Measurements from ENCODE around the gene KRTAP5-3. TPM values are rescaled to one million over a fixed set of nuclear protein-coding genes. Genes with fewer than 3 reads are reported as not detected.

KRTAP5-3 gene
- total RNA-seq, 1 donor from 2014 or later, result not detected

DNA sequence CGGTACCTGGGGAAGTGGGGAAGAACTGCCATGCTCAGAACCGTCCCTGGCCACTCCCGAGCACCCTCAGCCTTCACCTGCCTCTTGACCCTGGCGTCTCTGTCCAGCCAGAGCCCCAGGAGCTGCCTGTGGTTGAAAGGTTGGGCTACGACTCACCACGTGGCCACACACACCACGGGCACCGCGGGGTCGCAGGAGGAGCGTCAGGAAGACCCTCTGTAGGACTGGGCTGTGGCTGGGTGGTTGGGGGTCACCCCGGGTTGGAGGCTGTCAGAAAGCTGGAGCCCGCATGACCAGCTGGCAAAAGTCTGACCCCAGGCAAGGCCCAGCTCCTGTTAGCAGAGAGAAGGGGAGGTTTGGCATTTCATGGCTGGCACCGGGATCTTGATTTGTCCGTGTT, 32.8 kb upstream of the KRTAP5-3 start:
- no peak overlapping the region for H3K4me3 ChIP-seq
- H3K27ac ChIP-seq, result no peak overlapping the region
- H3K9me3 ChIP-seq, result no peaks in the 10 kb centered on the region
- peaks cover 26% of the 10 kb centered on the region for H3K27me3 ChIP-seq (ENCODE audit: low read depth)
- ATAC-seq (no peak), DNase-seq (no peak)
- TF ChIP-seq, protein P1, sequence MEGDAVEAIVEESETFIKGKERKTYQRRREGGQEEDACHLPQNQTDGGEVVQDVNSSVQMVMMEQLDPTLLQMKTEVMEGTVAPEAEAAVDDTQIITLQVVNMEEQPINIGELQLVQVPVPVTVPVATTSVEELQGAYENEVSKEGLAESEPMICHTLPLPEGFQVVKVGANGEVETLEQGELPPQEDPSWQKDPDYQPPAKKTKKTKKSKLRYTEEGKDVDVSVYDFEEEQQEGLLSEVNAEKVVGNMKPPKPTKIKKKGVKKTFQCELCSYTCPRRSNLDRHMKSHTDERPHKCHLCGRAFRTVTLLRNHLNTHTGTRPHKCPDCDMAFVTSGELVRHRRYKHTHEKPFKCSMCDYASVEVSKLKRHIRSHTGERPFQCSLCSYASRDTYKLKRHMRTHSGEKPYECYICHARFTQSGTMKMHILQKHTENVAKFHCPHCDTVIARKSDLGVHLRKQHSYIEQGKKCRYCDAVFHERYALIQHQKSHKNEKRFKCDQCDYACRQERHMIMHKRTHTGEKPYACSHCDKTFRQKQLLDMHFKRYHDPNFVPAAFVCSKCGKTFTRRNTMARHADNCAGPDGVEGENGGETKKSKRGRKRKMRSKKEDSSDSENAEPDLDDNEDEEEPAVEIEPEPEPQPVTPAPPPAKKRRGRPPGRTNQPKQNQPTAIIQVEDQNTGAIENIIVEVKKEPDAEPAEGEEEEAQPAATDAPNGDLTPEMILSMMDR (IDR thresholded peaks at IDR 0.05), result no peak
- intact Hi-C loops (cut with DNase I), result no loop called here
- no peaks in the 10 kb centered on the region for H3K36me3 ChIP-seq
- H3K4me1 ChIP-seq, result peaks cover 11% of the 10 kb centered on the region

DNA sequence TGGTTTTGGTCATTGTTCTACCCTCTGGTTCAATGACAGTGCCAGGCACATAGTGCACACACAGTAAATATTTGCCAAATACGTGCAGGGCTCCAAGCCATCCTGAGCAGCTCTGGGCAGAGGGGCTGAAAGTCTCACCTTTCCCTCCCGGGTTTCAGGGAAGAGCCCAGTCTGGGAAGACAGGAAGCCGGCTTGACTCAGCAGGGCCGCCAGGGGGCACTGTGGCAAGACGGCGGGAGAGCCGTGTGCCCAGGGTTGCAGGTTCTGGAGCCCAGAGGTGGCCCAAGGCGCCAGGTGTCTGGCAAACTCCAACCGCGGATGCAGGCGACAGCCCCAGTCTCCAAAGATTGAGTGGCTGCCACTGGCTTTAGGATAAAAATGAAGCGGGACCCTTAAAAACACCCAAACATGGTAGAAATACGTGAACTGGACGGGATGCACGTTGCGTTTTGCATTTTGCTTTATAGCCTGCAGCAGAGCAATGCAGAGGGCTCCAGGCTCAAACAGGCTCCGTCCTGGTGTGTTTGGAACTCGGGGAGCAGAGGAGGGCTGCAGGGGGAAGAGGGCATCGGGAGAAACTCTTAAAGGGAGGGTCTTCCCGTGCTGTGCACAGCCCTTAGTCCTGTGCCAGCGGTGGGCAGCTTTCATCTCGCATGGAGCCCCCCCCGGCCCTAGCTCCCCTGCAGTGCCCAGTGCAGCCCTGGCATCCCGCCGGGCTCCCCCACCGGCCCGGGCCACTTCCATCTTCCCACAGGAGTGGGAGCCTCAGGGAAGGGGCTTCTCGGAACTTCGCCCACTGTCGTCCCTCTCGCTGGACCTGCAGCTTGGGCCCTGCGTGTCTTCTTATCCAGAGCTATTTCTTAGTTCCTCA, 32.0 kb upstream of the KRTAP5-3 start:
- intact Hi-C loops (cut with DNase I), result no loop called here
- TF ChIP-seq, protein P1 (IDR thresholded peaks at IDR 0.05), result peak; percentile 85
- Histone ChIP-seq H3K4me3 (no peak overlapping the region), H3K36me3 (no peaks in the 10 kb centered on the region), H3K9me3 (no peaks in the 10 kb centered on the region), H3K27ac (no peak overlapping the region), H3K27me3 (ENCODE audit: low read depth) (peaks cover 26% of the 10 kb centered on the region), H3K4me1 (peaks cover 11% of the 10 kb centered on the region)
- ATAC-seq (peak; percentile 62 to 63), DNase-seq (no peak)

DNA sequence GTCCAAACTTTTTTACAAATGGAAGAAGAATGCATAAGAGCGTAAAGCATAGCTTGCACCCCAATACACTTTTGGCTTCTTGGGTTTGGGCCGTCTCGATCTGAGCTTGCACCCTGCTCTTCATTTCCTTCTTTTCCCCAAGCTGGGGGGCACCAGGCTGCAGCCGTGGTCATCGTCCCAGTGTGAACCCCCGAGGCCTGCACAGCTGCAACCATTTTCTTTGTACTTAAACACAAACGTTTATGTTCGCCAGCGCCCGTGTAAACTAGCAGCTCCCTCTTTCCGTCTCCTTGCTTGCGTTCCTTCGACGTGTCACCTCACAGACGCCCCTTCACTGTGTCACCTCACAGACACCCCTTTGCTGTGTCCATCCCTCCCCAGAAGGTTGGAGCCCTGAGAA, 31.4 kb upstream of the KRTAP5-3 start:
- intact Hi-C loops (cut with DNase I), result no loop called here
- ATAC-seq, result no peak
- TF ChIP-seq, protein P1 (IDR thresholded peaks at IDR 0.05), result no peak
- Histone ChIP-seq H3K36me3 (no peaks in the 10 kb centered on the region), H3K4me1 (peaks cover 11% of the 10 kb centered on the region), H3K9me3 (no peaks in the 10 kb centered on the region), H3K4me3 (no peak overlapping the region), H3K27ac (peak overlapping the region; percentile 41), H3K27me3 (ENCODE audit: low read depth) (peaks cover 26% of the 10 kb centered on the region)
- no peak for DNase-seq

DNA sequence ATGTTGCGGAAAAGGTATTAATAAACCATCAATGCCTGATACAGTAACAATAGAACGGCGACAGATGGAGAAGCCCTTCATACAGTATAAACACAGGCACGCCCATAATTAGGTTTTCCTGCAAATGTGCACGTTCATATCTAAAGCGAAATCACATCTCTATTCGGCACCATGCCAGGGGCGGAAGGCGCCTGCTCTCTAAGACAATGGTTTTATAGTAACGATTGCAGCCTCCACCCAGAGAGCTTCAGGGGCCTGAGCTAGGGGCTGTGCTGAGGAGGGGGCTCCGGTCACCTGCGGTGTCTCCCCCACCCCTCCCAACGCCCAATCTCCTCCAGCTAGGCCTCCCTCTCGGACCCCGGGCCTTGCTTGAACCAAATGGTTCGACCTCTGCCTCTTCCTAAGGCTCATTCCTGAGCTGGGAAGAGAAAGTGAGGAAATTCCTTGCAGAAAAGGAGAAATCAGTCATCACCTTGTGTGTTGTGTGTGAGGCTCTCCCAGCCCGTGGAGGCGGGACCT, 30.9 kb upstream of the KRTAP5-3 start:
- intact Hi-C loops (cut with DNase I), result no loop called here
- no peak for DNase-seq
- H3K27ac ChIP-seq, result peak overlapping the region; percentile 41
- H3K4me1 ChIP-seq, result peaks cover 11% of the 10 kb centered on the region
- no peak overlapping the region for H3K4me3 ChIP-seq
- ATAC-seq, result no peak
- H3K36me3 ChIP-seq, result no peaks in the 10 kb centered on the region
- H3K27me3 ChIP-seq (ENCODE audit: low read depth), result peaks cover 26% of the 10 kb centered on the region
- H3K9me3 ChIP-seq, result no peaks in the 10 kb centered on the region
- TF ChIP-seq, protein P1 (IDR thresholded peaks at IDR 0.05), result no peak

DNA sequence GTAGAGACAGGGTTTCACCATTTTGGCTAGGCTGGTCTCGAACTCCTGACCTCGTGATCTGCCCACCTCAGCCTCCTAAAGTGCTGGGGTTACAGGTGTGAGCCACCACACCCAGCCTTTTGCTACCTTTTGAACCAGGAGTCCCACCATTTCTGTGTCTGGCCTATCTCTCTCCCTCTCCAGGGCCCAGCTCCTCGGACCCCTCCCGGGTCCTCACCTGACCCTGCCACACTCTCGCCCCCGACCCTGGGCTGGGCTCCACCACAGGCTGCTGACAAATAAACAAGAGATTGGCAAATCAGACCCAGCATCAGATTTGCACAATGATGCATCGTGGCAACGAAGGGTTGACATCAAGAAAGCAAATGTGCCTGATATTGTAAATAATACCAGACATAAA, 30.1 kb upstream of the KRTAP5-3 start:
- H3K27me3 ChIP-seq (ENCODE audit: low read depth), result peaks cover 26% of the 10 kb centered on the region
- peaks cover 11% of the 10 kb centered on the region for H3K4me1 ChIP-seq
- ATAC-seq (no peak), DNase-seq (no peak)
- intact Hi-C loops (cut with DNase I), result no loop called here
- no peak overlapping the region for H3K4me3 ChIP-seq
- TF ChIP-seq, protein P1 (IDR thresholded peaks at IDR 0.05), result no peak
- no peaks in the 10 kb centered on the region for H3K36me3 ChIP-seq
- no peak overlapping the region for H3K27ac ChIP-seq
- H3K9me3 ChIP-seq, result no peaks in the 10 kb centered on the region

Measured in lower lobe of right lung (tissue), 2 donors.